ENCODE data around the gene REEP1. TPM values are rescaled to one million over a fixed set of nuclear protein-coding genes. Genes with fewer than 3 reads are reported as not detected.

REEP1 gene
- total RNA-seq, 2 experiments from 2014 or later, result not detected

- Histone ChIP-seq H3K9me2 (ENCODE audit: insufficient read depth, low read length) (no peaks in the 10 kb centered on the region), H3K4me1 (ENCODE audit: insufficient read depth, low read length, poor library complexity, severe bottlenecking) (peaks cover 64% of the 10 kb centered on the region), H2AFZ (ENCODE audit: low read length) (peak overlapping the region; percentile 68; the same call in 1 of the 2 replicates), H3K27ac (ENCODE audit: low read depth, low read length, poor library complexity, severe bottlenecking) (peak overlapping the region; percentile 31), H4K20me1 (ENCODE audit: insufficient read depth, low read length) (no peaks in the 10 kb centered on the region), H3K79me2 (ENCODE audit: insufficient read depth, low read depth, low read length) (no peaks in the 10 kb centered on the region), H3K4me2 (ENCODE audit: low read length) (peak overlapping the region; percentile 40), H3K9me3 (ENCODE audit: low read length) (no peaks in the 10 kb centered on the region), H3K4me3 (ENCODE audit: low read depth, low read length, poor library complexity, severe bottlenecking) (no peak overlapping the region), H3K36me3 (ENCODE audit: insufficient read depth, low read length) (no peaks in the 10 kb centered on the region)
- CTCF ChIA-PET (ENCODE audit: unreplicated experiment), result interaction anchor here (1.2 kb wide), 1 partner anchor 19 kb away, joined by 4 read pairs; no protein-coding TSS in a partner anchor
- POLR2A ChIA-PET, result interaction anchor here (0.7 to 1.3 kb wide), 3 partner anchors 11 to 447 kb away, joined by 3 to 4 read pairs (median 3); partner anchors contain the start of gene MRPL35
- TF ChIP-seq EZH2phosphoT487 (IDR thresholded peaks at IDR 0.05; ENCODE audit: borderline replicate concordance, low read depth, low read length) (no peak), CTCF (conservative IDR thresholded peaks at IDR 0.05; ENCODE audit: low read length) (no peak)
- intact Hi-C loops (cut with micrococcal nuclease; ENCODE audit: unreplicated experiment), result loop anchor here (5.0 kb wide), 1 partner anchor 126 kb away; no protein-coding TSS in a partner anchor
- no TSS peak for BruUV-seq (replicated peaks)
- peak; percentile 71 for DNase-seq (ENCODE audit: low spot score)
Observed at GRCh38 chr2:86241611-86242010, 95.8 kb downstream of the REEP1 start.

GRCh38 chr2:86240251-86240650, 97.2 kb downstream of the REEP1 start:
- no peaks in the 10 kb centered on the region for H3K9me2 ChIP-seq (ENCODE audit: insufficient read depth, low read length)
- intact Hi-C loops (cut with micrococcal nuclease; ENCODE audit: unreplicated experiment), result loop anchor here (5.0 kb wide), 1 partner anchor 127 kb away; no protein-coding TSS in a partner anchor
- no peaks in the 10 kb centered on the region for H3K9me3 ChIP-seq (ENCODE audit: low read length)
- TF ChIP-seq EZH2phosphoT487 (IDR thresholded peaks at IDR 0.05; ENCODE audit: borderline replicate concordance, low read depth, low read length), result no peak
- no peaks in the 10 kb centered on the region for H4K20me1 ChIP-seq (ENCODE audit: insufficient read depth, low read length)
- no peak for DNase-seq (ENCODE audit: low spot score)
- no peak overlapping the region for H3K4me3 ChIP-seq (ENCODE audit: low read depth, low read length, poor library complexity, severe bottlenecking)
- BruUV-seq (replicated peaks), result no TSS peak
- H3K79me2 ChIP-seq (ENCODE audit: insufficient read depth, low read depth, low read length), result no peaks in the 10 kb centered on the region
- no peak overlapping the region for H3K4me2 ChIP-seq (ENCODE audit: low read length)
- ChIA-PET POLR2A (no interaction called here), CTCF (ENCODE audit: unreplicated experiment) (no interaction called here)
- peaks cover 64% of the 10 kb centered on the region for H3K4me1 ChIP-seq (ENCODE audit: insufficient read depth, low read length, poor library complexity, severe bottlenecking)
- no peaks in the 10 kb centered on the region for H3K36me3 ChIP-seq (ENCODE audit: insufficient read depth, low read length)
- H2AFZ ChIP-seq (ENCODE audit: low read length), result no peak overlapping the region
- no peak overlapping the region for H3K27ac ChIP-seq (ENCODE audit: low read depth, low read length, poor library complexity, severe bottlenecking)

DNA sequence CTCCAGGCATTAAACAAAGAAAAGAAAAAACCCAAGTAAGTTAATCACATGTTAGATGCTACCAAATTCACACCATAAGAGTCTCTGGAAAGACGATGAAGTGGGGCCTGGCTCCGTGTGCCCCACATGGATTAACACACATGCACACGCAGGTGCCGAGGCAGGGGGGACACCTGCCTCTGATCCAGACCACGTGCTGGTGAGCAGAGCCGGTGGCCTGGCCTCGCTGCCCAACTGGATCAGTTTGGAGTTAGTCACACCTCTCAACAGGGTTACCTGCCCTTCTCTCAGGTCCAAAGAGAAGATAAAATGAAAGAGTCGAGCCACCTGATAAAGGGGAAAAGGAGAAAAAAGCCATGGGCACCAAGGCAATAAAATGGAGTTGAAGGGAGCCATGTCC, 97.7 kb downstream of the REEP1 start:
- H3K4me2 ChIP-seq (ENCODE audit: low read length), result no peak overlapping the region
- intact Hi-C loops (cut with micrococcal nuclease; ENCODE audit: unreplicated experiment), result loop anchor here (5.0 kb wide), 1 partner anchor 128 kb away; no protein-coding TSS in a partner anchor
- H3K4me1 ChIP-seq (ENCODE audit: insufficient read depth, low read length, poor library complexity, severe bottlenecking), result peaks cover 64% of the 10 kb centered on the region
- POLR2A ChIA-PET, result no interaction called here
- no peak for DNase-seq (ENCODE audit: low spot score)
- H2AFZ ChIP-seq (ENCODE audit: low read length), result no peak overlapping the region
- no peak overlapping the region for H3K4me3 ChIP-seq (ENCODE audit: low read depth, low read length, poor library complexity, severe bottlenecking)
- no peaks in the 10 kb centered on the region for H3K9me2 ChIP-seq (ENCODE audit: insufficient read depth, low read length)
- H4K20me1 ChIP-seq (ENCODE audit: insufficient read depth, low read length), result no peaks in the 10 kb centered on the region
- CTCF ChIA-PET (ENCODE audit: unreplicated experiment), result no interaction called here
- no peaks in the 10 kb centered on the region for H3K9me3 ChIP-seq (ENCODE audit: low read length)
- no TSS peak for BruUV-seq (replicated peaks)
- H3K79me2 ChIP-seq (ENCODE audit: insufficient read depth, low read depth, low read length), result no peaks in the 10 kb centered on the region
- H3K27ac ChIP-seq (ENCODE audit: low read depth, low read length, poor library complexity, severe bottlenecking), result no peak overlapping the region
- H3K36me3 ChIP-seq (ENCODE audit: insufficient read depth, low read length), result no peaks in the 10 kb centered on the region
- TF ChIP-seq CTCF (conservative IDR thresholded peaks at IDR 0.05; ENCODE audit: low read length) (no peak), EZH2phosphoT487 (IDR thresholded peaks at IDR 0.05; ENCODE audit: borderline replicate concordance, low read depth, low read length) (no peak)
